WTC11 (cell line): ENCODE results near the gene SIGLEC7. TPM values are rescaled to one million over a fixed set of nuclear protein-coding genes. Genes with fewer than 3 reads are reported as not detected.

Experiments
- ATAC-seq: fragments of 200-7000 bp; cut with Tn5 transposase; 2 replicates; pipeline ENCODE4 v1.10.0; 2021; ENCODE audit warnings: mild to moderate bottlenecking, moderate library complexity
- CTCF ChIA-PET: fragments of 300-600 bp; sonication (Branson Sonifier 250); formaldehyde crosslinking; loops from one replicate; lab custom pipeline; 2021; ENCODE audit warnings: antibody characterized with exemption; lab: Charles Lee
- POLR2A ChIA-PET: fragments of 350-600 bp; sonication (Branson Sonifier 250); formaldehyde crosslinking; loops from one replicate; lab custom pipeline; 2021; ENCODE audit warnings: antibody characterized with exemption; lab: Charles Lee
- DNase-seq: peaks from one replicate; pipeline ENCODE4 v3.0.0; 2021; ENCODE audit warnings: low spot score
- H3K27ac Mint-ChIP-seq: 2 replicates; pipeline ENCODE4 v1.8.0; 2021; ENCODE audit warnings: mixed read lengths
- H3K27me3 Mint-ChIP-seq: 2 replicates; pipeline ENCODE4 v1.8.0; 2021; ENCODE audit warnings: low read depth, mild to moderate bottlenecking, moderate library complexity, mixed read lengths
- H3K36me3 Mint-ChIP-seq: 2 replicates; pipeline ENCODE4 v1.8.0; 2021; ENCODE audit warnings: mixed read lengths
- H3K4me1 Mint-ChIP-seq: 2 replicates; pipeline ENCODE4 v1.8.0; 2022; ENCODE audit warnings: mixed read lengths
- H3K4me3 Mint-ChIP-seq: 2 replicates; pipeline ENCODE4 v1.8.0; 2021; ENCODE audit warnings: mild to moderate bottlenecking, moderate library complexity, mixed read lengths
- H3K9me3 Mint-ChIP-seq: 2 replicates; pipeline ENCODE4 v1.8.0; 2021; ENCODE audit warnings: mixed read lengths
- CREB1 ChIP-seq: sonication (generic); formaldehyde crosslinking; IDR thresholded peaks from 2 replicates; pipeline ENCODE4 v1.8.0; 2023; ENCODE audit warnings: mild to moderate bottlenecking, missing genetic modification reagents
- ELF4 ChIP-seq: sonication (generic); formaldehyde crosslinking; IDR thresholded peaks from 2 replicates; pipeline ENCODE4 v1.8.1; 2022; ENCODE audit warnings: low read depth, mild to moderate bottlenecking, moderate library complexity, missing genetic modification reagents
- HMGA2 ChIP-seq: fragments of 250-450 bp; sonication (Bioruptor Pico); IDR thresholded peaks from 2 replicates; pipeline ENCODE4 v1.4.0; 2021; ENCODE audit warnings: mild to moderate bottlenecking, moderate library complexity
- IRF2 ChIP-seq: sonication (generic); formaldehyde crosslinking; IDR thresholded peaks from 2 replicates; pipeline ENCODE4 v1.8.0; 2022; ENCODE audit warnings: low read depth, missing genetic modification reagents, borderline replicate concordance
- NFYB ChIP-seq: sonication (generic); formaldehyde crosslinking; conservative IDR thresholded peaks from 2 replicates; pipeline ENCODE4 v1.8.0; 2022; ENCODE audit warnings: low read depth, missing genetic modification reagents
- OVOL2 ChIP-seq: fragments of 250-450 bp; sonication (Bioruptor Pico); IDR thresholded peaks from 2 replicates; pipeline ENCODE4 v1.9.0; 2021; ENCODE audit warnings: mild to moderate bottlenecking, borderline replicate concordance
- RORB ChIP-seq: fragments of 250-450 bp; sonication (Bioruptor Pico); IDR thresholded peaks from 2 replicates; pipeline ENCODE4 v1.9.0; 2021; ENCODE audit warnings: mild to moderate bottlenecking
- SOX15 ChIP-seq: fragments of 250-450 bp; sonication (Bioruptor Pico); IDR thresholded peaks from 2 replicates; pipeline ENCODE4 v1.9.0; 2021; ENCODE audit warnings: mild to moderate bottlenecking
- ZBTB21 ChIP-seq: sonication (generic); formaldehyde crosslinking; IDR thresholded peaks from 2 replicates; pipeline ENCODE4 v1.8.1; 2023; ENCODE audit warnings: mild to moderate bottlenecking, missing genetic modification reagents, borderline replicate concordance
- total RNA-seq: library from RNA; stranded (reverse); gene quantifications from 3 replicates; pipeline ENCODE4 v1.2.3, GENCODE V29; 2021
- TF ChIP-seq, protein P1 (sequence below): sonication (generic); formaldehyde crosslinking; IDR thresholded peaks from 2 replicates; pipeline ENCODE4 v1.8.0; 2023; ENCODE audit warnings: mild to moderate bottlenecking, missing genetic modification reagents
- TF ChIP-seq, protein P2 (sequence below): sonication (generic); formaldehyde crosslinking; IDR thresholded peaks from 2 replicates; pipeline ENCODE4 v1.8.0; 2022; ENCODE audit warnings: mild to moderate bottlenecking, missing genetic modification reagents
- TF ChIP-seq, protein P3 (sequence below): fragments of 250-450 bp; sonication (Bioruptor Pico); conservative IDR thresholded peaks from 2 replicates; pipeline ENCODE4 v1.9.0; 2021; ENCODE audit warnings: mild to moderate bottlenecking
- TF ChIP-seq, protein P4 (sequence below): sonication (generic); formaldehyde crosslinking; IDR thresholded peaks from 2 replicates; pipeline ENCODE4 v1.8.1; 2023; ENCODE audit warnings: mild to moderate bottlenecking, missing genetic modification reagents
- TF ChIP-seq, protein P5 (sequence below): sonication (generic); formaldehyde crosslinking; IDR thresholded peaks from 2 replicates; pipeline ENCODE4 v1.8.0; 2022; ENCODE audit warnings: mild to moderate bottlenecking, missing genetic modification reagents
- TF ChIP-seq, protein P6 (sequence below): sonication (generic); formaldehyde crosslinking; IDR thresholded peaks from 2 replicates; pipeline ENCODE4 v1.8.1; 2023; ENCODE audit warnings: mild to moderate bottlenecking, missing genetic modification reagents, borderline replicate concordance
- TF ChIP-seq, protein P7 (sequence below): sonication (generic); formaldehyde crosslinking; IDR thresholded peaks from 2 replicates; pipeline ENCODE4 v1.8.1; 2022; ENCODE audit warnings: low read depth, mild to moderate bottlenecking, moderate library complexity, missing genetic modification reagents, borderline replicate concordance

SIGLEC7 gene
- total RNA-seq, 1 experiment from 2014 or later = not detected

DNA sequence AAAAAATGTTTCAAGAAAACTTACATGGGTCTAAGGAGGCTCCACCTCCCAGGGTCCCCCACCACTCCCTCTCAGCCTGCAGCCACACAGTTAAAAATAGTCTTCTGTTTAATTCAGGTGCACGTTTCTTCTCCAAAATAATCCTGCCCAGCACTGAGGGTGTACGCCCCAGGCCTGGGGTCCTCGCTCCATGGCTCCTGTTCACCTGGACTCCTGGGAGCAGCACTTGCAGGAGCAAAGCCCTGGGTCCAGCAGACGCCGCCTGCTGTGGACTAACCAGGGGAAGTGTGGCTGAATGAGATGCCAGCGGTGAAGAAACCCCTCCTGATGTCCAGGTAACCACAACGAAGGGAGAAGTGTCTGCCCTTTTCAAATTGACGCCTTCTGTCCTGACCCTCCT lies 41.5 kb downstream of the SIGLEC7 start:
- no peak overlapping the region for H3K4me3 Mint-ChIP-seq
- H3K27me3 Mint-ChIP-seq = peaks cover 48% of the 10 kb centered on the region
- no peak overlapping the region for H3K27ac Mint-ChIP-seq
- no peaks in the 10 kb centered on the region for H3K9me3 Mint-ChIP-seq
- H3K36me3 Mint-ChIP-seq = no peaks in the 10 kb centered on the region
- ChIA-PET CTCF (interaction anchor here (0.6 kb wide), 1 partner anchor 77 kb away, joined by 3 read pairs; no protein-coding TSS in a partner anchor), POLR2A (no interaction called here)
- DNase-seq (no peak), ATAC-seq (no peak)
- 0 out of 2 replicates have a peak, but pooled peaks cover 4% of the 10 kb centered on the region for H3K4me1 Mint-ChIP-seq
- TF ChIP-seq RORB (CRISPR knock-in tag) (no peak), IRF2 (CRISPR knock-in tag) (no peak), CREB1 (CRISPR knock-in tag) (no peak), OVOL2 (CRISPR knock-in tag) (no peak), SOX15 (CRISPR knock-in tag) (no peak), ZBTB21 (CRISPR knock-in tag) (no peak), ELF4 (CRISPR knock-in tag) (no peak)
- TF ChIP-seq, protein P1, sequence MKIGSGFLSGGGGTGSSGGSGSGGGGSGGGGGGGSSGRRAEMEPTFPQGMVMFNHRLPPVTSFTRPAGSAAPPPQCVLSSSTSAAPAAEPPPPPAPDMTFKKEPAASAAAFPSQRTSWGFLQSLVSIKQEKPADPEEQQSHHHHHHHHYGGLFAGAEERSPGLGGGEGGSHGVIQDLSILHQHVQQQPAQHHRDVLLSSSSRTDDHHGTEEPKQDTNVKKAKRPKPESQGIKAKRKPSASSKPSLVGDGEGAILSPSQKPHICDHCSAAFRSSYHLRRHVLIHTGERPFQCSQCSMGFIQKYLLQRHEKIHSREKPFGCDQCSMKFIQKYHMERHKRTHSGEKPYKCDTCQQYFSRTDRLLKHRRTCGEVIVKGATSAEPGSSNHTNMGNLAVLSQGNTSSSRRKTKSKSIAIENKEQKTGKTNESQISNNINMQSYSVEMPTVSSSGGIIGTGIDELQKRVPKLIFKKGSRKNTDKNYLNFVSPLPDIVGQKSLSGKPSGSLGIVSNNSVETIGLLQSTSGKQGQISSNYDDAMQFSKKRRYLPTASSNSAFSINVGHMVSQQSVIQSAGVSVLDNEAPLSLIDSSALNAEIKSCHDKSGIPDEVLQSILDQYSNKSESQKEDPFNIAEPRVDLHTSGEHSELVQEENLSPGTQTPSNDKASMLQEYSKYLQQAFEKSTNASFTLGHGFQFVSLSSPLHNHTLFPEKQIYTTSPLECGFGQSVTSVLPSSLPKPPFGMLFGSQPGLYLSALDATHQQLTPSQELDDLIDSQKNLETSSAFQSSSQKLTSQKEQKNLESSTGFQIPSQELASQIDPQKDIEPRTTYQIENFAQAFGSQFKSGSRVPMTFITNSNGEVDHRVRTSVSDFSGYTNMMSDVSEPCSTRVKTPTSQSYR (CRISPR knock-in tag) = no peak
- TF ChIP-seq, protein P2, sequence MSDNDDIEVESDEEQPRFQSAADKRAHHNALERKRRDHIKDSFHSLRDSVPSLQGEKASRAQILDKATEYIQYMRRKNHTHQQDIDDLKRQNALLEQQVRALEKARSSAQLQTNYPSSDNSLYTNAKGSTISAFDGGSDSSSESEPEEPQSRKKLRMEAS (CRISPR knock-in tag) = no peak
- TF ChIP-seq, protein P3, sequence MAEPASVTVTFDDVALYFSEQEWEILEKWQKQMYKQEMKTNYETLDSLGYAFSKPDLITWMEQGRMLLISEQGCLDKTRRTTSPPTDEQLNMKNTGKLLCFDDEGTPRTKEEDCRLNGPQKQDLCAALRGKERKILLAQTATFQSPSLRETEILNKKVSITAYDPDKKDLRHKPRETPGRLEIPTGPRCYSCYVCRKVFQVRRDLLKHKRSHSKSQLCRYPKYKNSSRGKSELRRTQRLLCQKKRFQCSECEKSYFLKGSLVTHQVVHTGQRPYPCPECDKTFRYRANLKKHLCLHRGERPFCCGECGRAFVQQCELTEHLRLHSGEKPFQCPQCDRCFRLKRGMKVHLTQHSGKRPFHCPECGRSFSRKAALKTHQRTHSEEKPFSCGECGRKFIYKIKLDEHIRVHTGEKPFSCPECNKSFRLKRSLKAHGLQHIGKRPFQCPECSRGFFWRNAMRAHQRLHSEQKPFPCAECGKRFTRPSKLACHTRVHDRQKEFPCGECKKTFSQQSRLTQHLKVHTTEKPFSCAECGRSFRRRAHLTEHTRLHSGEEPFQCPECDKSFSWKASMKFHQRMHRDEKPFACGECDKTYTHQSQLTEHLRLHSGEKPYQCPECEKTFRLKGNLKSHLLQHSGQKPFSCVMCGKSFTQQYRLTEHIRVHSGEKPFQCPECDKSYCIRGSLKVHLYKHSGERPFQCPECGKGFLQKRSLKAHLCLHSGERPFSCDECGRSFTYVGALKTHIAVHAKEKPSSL (CRISPR knock-in tag) = no peak
- TF ChIP-seq, protein P4, sequence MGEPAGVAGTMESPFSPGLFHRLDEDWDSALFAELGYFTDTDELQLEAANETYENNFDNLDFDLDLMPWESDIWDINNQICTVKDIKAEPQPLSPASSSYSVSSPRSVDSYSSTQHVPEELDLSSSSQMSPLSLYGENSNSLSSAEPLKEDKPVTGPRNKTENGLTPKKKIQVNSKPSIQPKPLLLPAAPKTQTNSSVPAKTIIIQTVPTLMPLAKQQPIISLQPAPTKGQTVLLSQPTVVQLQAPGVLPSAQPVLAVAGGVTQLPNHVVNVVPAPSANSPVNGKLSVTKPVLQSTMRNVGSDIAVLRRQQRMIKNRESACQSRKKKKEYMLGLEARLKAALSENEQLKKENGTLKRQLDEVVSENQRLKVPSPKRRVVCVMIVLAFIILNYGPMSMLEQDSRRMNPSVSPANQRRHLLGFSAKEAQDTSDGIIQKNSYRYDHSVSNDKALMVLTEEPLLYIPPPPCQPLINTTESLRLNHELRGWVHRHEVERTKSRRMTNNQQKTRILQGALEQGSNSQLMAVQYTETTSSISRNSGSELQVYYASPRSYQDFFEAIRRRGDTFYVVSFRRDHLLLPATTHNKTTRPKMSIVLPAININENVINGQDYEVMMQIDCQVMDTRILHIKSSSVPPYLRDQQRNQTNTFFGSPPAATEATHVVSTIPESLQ (CRISPR knock-in tag) = no peak
- TF ChIP-seq, protein P5, sequence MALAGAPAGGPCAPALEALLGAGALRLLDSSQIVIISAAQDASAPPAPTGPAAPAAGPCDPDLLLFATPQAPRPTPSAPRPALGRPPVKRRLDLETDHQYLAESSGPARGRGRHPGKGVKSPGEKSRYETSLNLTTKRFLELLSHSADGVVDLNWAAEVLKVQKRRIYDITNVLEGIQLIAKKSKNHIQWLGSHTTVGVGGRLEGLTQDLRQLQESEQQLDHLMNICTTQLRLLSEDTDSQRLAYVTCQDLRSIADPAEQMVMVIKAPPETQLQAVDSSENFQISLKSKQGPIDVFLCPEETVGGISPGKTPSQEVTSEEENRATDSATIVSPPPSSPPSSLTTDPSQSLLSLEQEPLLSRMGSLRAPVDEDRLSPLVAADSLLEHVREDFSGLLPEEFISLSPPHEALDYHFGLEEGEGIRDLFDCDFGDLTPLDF (CRISPR knock-in tag) = no peak

DNA sequence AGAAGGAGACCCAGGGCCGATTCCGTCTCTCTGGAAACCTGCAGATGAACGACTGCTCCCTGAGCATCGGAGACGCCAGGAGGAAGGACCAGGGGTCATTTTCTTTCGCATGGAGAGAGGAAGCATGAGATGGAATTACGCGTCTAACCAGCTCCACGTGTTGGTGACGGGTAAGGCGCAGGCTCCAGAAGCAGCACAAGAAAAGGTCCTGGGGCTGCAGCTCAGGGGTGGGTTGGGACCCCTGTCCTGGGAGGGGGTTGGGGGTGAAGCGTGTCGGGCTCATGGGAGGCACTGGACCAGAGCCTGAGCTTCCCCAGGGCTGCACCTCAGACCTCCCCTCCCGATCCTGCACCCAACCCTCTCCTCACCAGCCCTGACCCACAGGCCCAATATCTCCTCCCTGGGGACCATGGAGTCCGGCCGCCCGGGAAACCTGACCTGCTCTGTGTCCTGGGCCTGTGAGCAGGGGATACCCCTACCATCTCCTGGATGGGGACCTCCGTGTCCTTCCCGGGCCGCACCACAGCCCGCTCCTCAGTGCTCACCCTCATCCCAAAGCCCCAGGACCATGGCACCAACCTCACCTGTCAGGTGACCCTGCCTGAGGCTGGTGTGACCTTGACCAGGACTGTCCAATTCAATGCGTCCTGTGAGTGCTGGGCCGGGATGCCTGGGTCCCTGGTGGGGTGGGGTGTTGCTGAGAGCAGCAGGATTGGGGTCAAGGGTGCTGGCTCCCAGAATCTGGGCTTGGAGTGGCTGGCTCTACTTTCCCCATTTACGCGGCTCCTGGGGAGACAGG lies 43.2 kb downstream of the SIGLEC7 start:
- no peak overlapping the region for H3K4me3 Mint-ChIP-seq
- no peak for ATAC-seq
- peaks cover 35% of the 10 kb centered on the region for H3K27me3 Mint-ChIP-seq
- DNase-seq = no peak
- ChIA-PET CTCF (interaction anchor here (1.5 kb wide), 1 partner anchor 27 kb away, joined by 5 read pairs; no protein-coding TSS in a partner anchor), POLR2A (no interaction called here)
- H3K36me3 Mint-ChIP-seq = no peaks in the 10 kb centered on the region
- H3K27ac Mint-ChIP-seq = no peak overlapping the region
- H3K4me1 Mint-ChIP-seq = 0 out of 2 replicates have a peak, but pooled peaks cover 4% of the 10 kb centered on the region
- H3K9me3 Mint-ChIP-seq = no peaks in the 10 kb centered on the region
- TF ChIP-seq NFYB (no peak), HMGA2 (no peak)
- TF ChIP-seq, protein P6, sequence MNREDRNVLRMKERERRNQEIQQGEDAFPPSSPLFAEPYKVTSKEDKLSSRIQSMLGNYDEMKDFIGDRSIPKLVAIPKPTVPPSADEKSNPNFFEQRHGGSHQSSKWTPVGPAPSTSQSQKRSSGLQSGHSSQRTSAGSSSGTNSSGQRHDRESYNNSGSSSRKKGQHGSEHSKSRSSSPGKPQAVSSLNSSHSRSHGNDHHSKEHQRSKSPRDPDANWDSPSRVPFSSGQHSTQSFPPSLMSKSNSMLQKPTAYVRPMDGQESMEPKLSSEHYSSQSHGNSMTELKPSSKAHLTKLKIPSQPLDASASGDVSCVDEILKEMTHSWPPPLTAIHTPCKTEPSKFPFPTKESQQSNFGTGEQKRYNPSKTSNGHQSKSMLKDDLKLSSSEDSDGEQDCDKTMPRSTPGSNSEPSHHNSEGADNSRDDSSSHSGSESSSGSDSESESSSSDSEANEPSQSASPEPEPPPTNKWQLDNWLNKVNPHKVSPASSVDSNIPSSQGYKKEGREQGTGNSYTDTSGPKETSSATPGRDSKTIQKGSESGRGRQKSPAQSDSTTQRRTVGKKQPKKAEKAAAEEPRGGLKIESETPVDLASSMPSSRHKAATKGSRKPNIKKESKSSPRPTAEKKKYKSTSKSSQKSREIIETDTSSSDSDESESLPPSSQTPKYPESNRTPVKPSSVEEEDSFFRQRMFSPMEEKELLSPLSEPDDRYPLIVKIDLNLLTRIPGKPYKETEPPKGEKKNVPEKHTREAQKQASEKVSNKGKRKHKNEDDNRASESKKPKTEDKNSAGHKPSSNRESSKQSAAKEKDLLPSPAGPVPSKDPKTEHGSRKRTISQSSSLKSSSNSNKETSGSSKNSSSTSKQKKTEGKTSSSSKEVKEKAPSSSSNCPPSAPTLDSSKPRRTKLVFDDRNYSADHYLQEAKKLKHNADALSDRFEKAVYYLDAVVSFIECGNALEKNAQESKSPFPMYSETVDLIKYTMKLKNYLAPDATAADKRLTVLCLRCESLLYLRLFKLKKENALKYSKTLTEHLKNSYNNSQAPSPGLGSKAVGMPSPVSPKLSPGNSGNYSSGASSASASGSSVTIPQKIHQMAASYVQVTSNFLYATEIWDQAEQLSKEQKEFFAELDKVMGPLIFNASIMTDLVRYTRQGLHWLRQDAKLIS (CRISPR knock-in tag) = no peak
- TF ChIP-seq, protein P7, sequence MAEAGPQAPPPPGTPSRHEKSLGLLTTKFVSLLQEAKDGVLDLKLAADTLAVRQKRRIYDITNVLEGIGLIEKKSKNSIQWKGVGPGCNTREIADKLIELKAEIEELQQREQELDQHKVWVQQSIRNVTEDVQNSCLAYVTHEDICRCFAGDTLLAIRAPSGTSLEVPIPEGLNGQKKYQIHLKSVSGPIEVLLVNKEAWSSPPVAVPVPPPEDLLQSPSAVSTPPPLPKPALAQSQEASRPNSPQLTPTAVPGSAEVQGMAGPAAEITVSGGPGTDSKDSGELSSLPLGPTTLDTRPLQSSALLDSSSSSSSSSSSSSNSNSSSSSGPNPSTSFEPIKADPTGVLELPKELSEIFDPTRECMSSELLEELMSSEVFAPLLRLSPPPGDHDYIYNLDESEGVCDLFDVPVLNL = no peak
